IMR-90 (cell line): ENCODE results near the gene BCL11A. TPM values are rescaled to one million over a fixed set of nuclear protein-coding genes. Genes with fewer than 3 reads are reported as not detected.

Experiments
- ATAC-seq: fragments of 200-7000 bp; cut with Tn5 transposase; 2 replicates; pipeline ENCODE4 v1.9.1; 2020; ENCODE audit warnings: low read depth, mild to moderate bottlenecking, moderate library complexity
- BruUV-seq: library from RNA; stranded (reverse); fragments of 400-500 nt; replicated peaks from 2 replicates; lab custom pipeline; 2021; lab: Mats Ljungman, UMichigan
- CTCF ChIA-PET: fragments of 300-600 bp; formaldehyde crosslinking; extraction: SDS; loops from one replicate; lab custom pipeline; 2021; ENCODE audit warnings: antibody characterized with exemption; lab: Yijun Ruan, JAX
- POLR2A ChIA-PET: fragments of 300-600 bp; sonication (Branson Sonifier 250); formaldehyde crosslinking; loops from one replicate; lab custom pipeline; 2022; ENCODE audit warnings: antibody characterized with exemption; ENCODE audit not compliant: unreplicated experiment; lab: Charles Lee
- DNase-seq: peaks from one replicate; pipeline ENCODE4 v3.0.0; 2013
- H2AFZ ChIP-seq: replicated peaks from 2 replicates; pipeline ENCODE3; 2013; ENCODE audit warnings: low read length, mild to moderate bottlenecking; ENCODE audit not compliant: poor library complexity
- H2AK5ac ChIP-seq: 2 replicates; pipeline ENCODE4 v1.6.1; 2013; ENCODE audit warnings: low read depth, low read length, inconsistent platforms
- H2AK9ac ChIP-seq: replicated peaks from 2 replicates; pipeline ENCODE3; 2013; ENCODE audit warnings: mild to moderate bottlenecking, low read depth, low read length, moderate library complexity; ENCODE audit not compliant: poor library complexity
- H2BK120ac ChIP-seq: 2 replicates; pipeline ENCODE4 v1.6.1; 2013; ENCODE audit warnings: low read depth, low read length, inconsistent platforms
- H2BK15ac ChIP-seq: 3 replicates; pipeline ENCODE4 v1.6.1; 2013; ENCODE audit warnings: low read depth, low read length, inconsistent platforms
- H2BK20ac ChIP-seq: 2 replicates; pipeline ENCODE4 v1.6.1; 2013; ENCODE audit warnings: low read depth, mild to moderate bottlenecking, inconsistent platforms, low read length, moderate library complexity
- H2BK5ac ChIP-seq: 2 replicates; pipeline ENCODE4 v1.6.1; 2013; ENCODE audit warnings: mild to moderate bottlenecking, low read depth, low read length, inconsistent platforms; ENCODE audit not compliant: poor library complexity, severe bottlenecking
- H3K14ac ChIP-seq: replicated peaks from 2 replicates; pipeline ENCODE4 v1.6.1; 2013; ENCODE audit warnings: low read depth, low read length, inconsistent platforms
- H3K18ac ChIP-seq: 2 replicates; pipeline ENCODE4 v1.6.1; 2013; ENCODE audit warnings: low read depth, low read length, control low read depth
- H3K23ac ChIP-seq: 2 replicates; pipeline ENCODE4 v1.6.1; 2013; ENCODE audit warnings: low read depth, low read length, inconsistent platforms
- H3K27ac ChIP-seq: 2 replicates; pipeline ENCODE4 v1.5.1; 2013; ENCODE audit warnings: mild to moderate bottlenecking, control low read depth, low read length; ENCODE audit not compliant: insufficient read depth
- H3K27me3 ChIP-seq: 2 replicates; pipeline ENCODE4 v1.6.1; 2013; ENCODE audit warnings: low read length; ENCODE audit not compliant: control insufficient read depth, insufficient read depth
- H3K36me3 ChIP-seq: 2 replicates; pipeline ENCODE4 v1.6.1; 2013; ENCODE audit warnings: low read length, mixed read lengths; ENCODE audit not compliant: control insufficient read depth, insufficient read depth
- H3K4ac ChIP-seq: 2 replicates; pipeline ENCODE4 v1.6.1; 2013; ENCODE audit warnings: low read depth, low read length, inconsistent platforms
- H3K4me1 ChIP-seq: 2 replicates; pipeline ENCODE4 v1.6.1; 2013; ENCODE audit warnings: low read length, mixed read lengths; ENCODE audit not compliant: control insufficient read depth, insufficient read depth
- H3K4me2 ChIP-seq: 2 replicates; pipeline ENCODE4 v1.6.1; 2013; ENCODE audit warnings: low read depth, mild to moderate bottlenecking, control low read depth, low read length, moderate library complexity
- H3K4me3 ChIP-seq: 2 replicates; pipeline ENCODE4 v1.5.1; 2013; ENCODE audit warnings: low read depth, mild to moderate bottlenecking, control low read depth, low read length, moderate library complexity; ENCODE audit not compliant: insufficient read depth
- H3K56ac ChIP-seq: 2 replicates; pipeline ENCODE4 v1.6.1; 2013; ENCODE audit warnings: low read length, inconsistent platforms; ENCODE audit not compliant: insufficient read depth; ENCODE audit errors: extremely low read depth
- H3K79me1 ChIP-seq, 2 experiments: 2 replicates each; pipeline ENCODE4 v1.6.1; 2013; ENCODE audit warnings: low read length in 2 of 2, inconsistent platforms in 1 of 2, low read depth in 1 of 2
- H3K9ac ChIP-seq: 2 replicates; pipeline ENCODE4 v1.6.1; 2013; ENCODE audit warnings: low read depth, low read length, control low read depth
- H3K9me1 ChIP-seq: 2 replicates; pipeline ENCODE4 v1.6.1; 2013; ENCODE audit warnings: low read length, inconsistent platforms; ENCODE audit not compliant: insufficient read depth
- H3K9me3 ChIP-seq: 2 replicates; pipeline ENCODE4 v1.6.1; 2013; ENCODE audit warnings: low read length; ENCODE audit not compliant: control insufficient read depth, insufficient read depth
- H4K20me1 ChIP-seq: 2 replicates; pipeline ENCODE4 v1.6.1; 2013; ENCODE audit warnings: low read length, inconsistent platforms; ENCODE audit not compliant: insufficient read depth
- H4K5ac ChIP-seq: 2 replicates; pipeline ENCODE4 v1.6.1; 2013; ENCODE audit warnings: mild to moderate bottlenecking, low read depth, low read length, control low read depth
- H4K8ac ChIP-seq, 2 experiments: 2 replicates each; pipeline ENCODE4 v1.6.1; 2013; ENCODE audit warnings: low read depth in 2 of 2, low read length in 2 of 2, control low read depth in 1 of 2, inconsistent platforms in 1 of 2
- H4K91ac ChIP-seq: 2 replicates; pipeline ENCODE4 v1.6.1; 2013; ENCODE audit warnings: low read depth, low read length, inconsistent platforms; ENCODE audit not compliant: insufficient read depth
- BHLHE40 ChIP-seq: fragments of 150-350 bp; IDR thresholded peaks from 2 replicates; pipeline ENCODE4 v1.6.1; 2016; ENCODE audit warnings: mild to moderate bottlenecking, low read depth, low read length
- CEBPB ChIP-seq: IDR thresholded peaks from 2 replicates; pipeline ENCODE4 v1.6.1; 2012; ENCODE audit warnings: low read depth, low read length, improper control_type of control experiment
- FOS ChIP-seq: fragments of 150-350 bp; IDR thresholded peaks from 2 replicates; pipeline ENCODE4 v1.6.1; 2016; ENCODE audit warnings: low read depth, low read length
- MAZ ChIP-seq: IDR thresholded peaks from 2 replicates; pipeline ENCODE4 v1.6.1; 2012; ENCODE audit warnings: low read depth, mild to moderate bottlenecking, low read length, improper control_type of control experiment, moderate library complexity, borderline replicate concordance
- MXI1 ChIP-seq: IDR thresholded peaks from 2 replicates; pipeline ENCODE4 v1.6.1; 2012; ENCODE audit warnings: low read depth, mild to moderate bottlenecking, low read length, moderate library complexity, borderline replicate concordance
- NFE2L2 ChIP-seq: fragments of 150-350 bp; IDR thresholded peaks from 2 replicates; pipeline ENCODE4 v1.6.1; 2016; ENCODE audit warnings: low read depth, mild to moderate bottlenecking, low read length
- POLR2A ChIP-seq: IDR thresholded peaks from 2 replicates; pipeline ENCODE4 v1.6.1; 2012; ENCODE audit warnings: mild to moderate bottlenecking, low read depth, low read length
- RCOR1 ChIP-seq: IDR thresholded peaks from 2 replicates; pipeline ENCODE4 v1.6.1; 2012; ENCODE audit warnings: mild to moderate bottlenecking, low read length, improper control_type of control experiment; ENCODE audit not compliant: insufficient replicate concordance
- RFX5 ChIP-seq: IDR thresholded peaks from 2 replicates; pipeline ENCODE4 v1.8.0; 2012; ENCODE audit warnings: low read depth, mild to moderate bottlenecking, low read length, moderate library complexity
- WGBS, 2 experiments: methylation state at CpG; one replicate each; pipeline versions ENCODE4 v1.1.5 to v1.1.7; 2013; ENCODE audit warnings: missing lambda C conversion rate in 2 of 2; ENCODE audit not compliant: insufficient read length in 1 of 2; ENCODE audit errors: extremely low coverage in 2 of 2; 5-methylcytosine and 5-hydroxymethylcytosine counted together
- dilution Hi-C: fragments of 300-500 bp; cut with HindIII; formaldehyde crosslinking; loops from one replicate; pipeline ENCODE4 v1.14.3; 2018; ENCODE audit warnings: low sequenced_read_pairs; ENCODE audit not compliant: unreplicated experiment
- in situ Hi-C: fragments of 300-500 bp; cut with MboI; formaldehyde crosslinking; loops from 3 replicates; pipeline ENCODE4 v1.14.3; 2019; ENCODE audit warnings: low sequenced_read_pairs, inconsistent platforms, mixed read lengths
- intact Hi-C: fragments of 100-400 bp; cut with micrococcal nuclease; formaldehyde crosslinking; loops from 2 replicates; pipeline ENCODE4 v1.10.0; 2022
- polyA plus RNA-seq, 3 experiments: library from polyadenylated mRNA; depleted of rRNA; stranded (reverse); fragments of >200 nt; gene quantifications; 2 replicates each; pipeline ENCODE4 v1.2.3, GENCODE V29; 2012; ENCODE audit warnings: low replicate concordance in 1 of 3
- total RNA-seq: library from RNA; depleted of rRNA; stranded (reverse); fragments of >200 nt; gene quantifications from 2 replicates; pipeline ENCODE4 v1.2.3, GENCODE V29; 2012
- TF ChIP-seq, protein P1 (sequence below): fragments of 150-350 bp; IDR thresholded peaks from 2 replicates; pipeline ENCODE4 v1.6.1; 2017; ENCODE audit warnings: mild to moderate bottlenecking, antibody characterized with exemption, low read length, low read depth
- TF ChIP-seq, protein P2 (sequence below): fragments of 150-350 bp; IDR thresholded peaks from 2 replicates; pipeline ENCODE4 v1.6.1; 2016; ENCODE audit warnings: low read depth, mild to moderate bottlenecking, low read length, moderate library complexity, borderline replicate concordance

BCL11A gene
- total and polyA plus RNA-seq, 2 of the 4 experiments (the other 2 are of a cell fraction), result 1.0 to 1.1 TPM

DNA sequence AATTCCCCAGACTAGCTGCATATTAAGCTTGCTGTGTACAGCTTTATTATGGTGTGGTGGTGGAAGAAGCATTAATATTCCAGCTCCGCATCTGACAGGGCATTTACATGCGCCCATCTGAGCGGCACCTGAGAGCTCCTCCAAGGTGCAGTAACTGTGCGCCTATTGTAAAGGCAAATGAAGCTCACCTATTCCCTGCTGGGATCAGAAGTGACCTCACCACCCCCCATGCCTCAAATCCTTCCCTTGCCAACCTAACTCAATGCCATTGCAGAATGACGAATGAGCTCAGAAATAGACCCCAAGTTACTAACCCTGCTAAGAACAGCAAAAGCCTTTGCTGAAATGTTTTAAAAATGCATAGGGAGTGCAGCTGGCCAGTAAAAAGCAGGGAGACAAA, 14.3 kb downstream of the BCL11A start:
- Histone ChIP-seq H3K27me3 (peaks cover 25% of the 10 kb centered on the region), H3K4me1 (no peaks in the 10 kb centered on the region; the same call in 1 of the 2 replicates), H2BK20ac (no peak overlapping the region), H2AFZ (no peak overlapping the region), H3K9ac (no peak overlapping the region), H3K18ac (no peak overlapping the region), H2AK9ac (no peak overlapping the region), H3K36me3 (no peaks in the 10 kb centered on the region), H3K27ac (no peak overlapping the region), H2BK120ac (no peak overlapping the region), H4K8ac (no peak overlapping the region), H4K5ac (no peak overlapping the region), H4K20me1 (no peaks in the 10 kb centered on the region), H4K91ac (no peak overlapping the region), H3K4me2 (no peak overlapping the region), H2AK5ac (no peak overlapping the region), H3K9me1 (no peaks in the 10 kb centered on the region), H2BK15ac (no peak overlapping the region), H3K56ac (no peak overlapping the region), H3K4me3 (no peak overlapping the region), H3K79me1 (no peaks in the 10 kb centered on the region), H3K14ac (no peak overlapping the region), H3K23ac (no peak overlapping the region), H3K4ac (no peak overlapping the region), H3K9me3 (no peaks in the 10 kb centered on the region), H2BK5ac (no peak overlapping the region)
- WGBS, 2 experiments, result 86% methylated on average over 1 of the region's 5 CpGs; no CpG with 5 or more reads in 1 of the 2 experiments
- TF ChIP-seq POLR2A, result no peak
- TF ChIP-seq CEBPB, result no peak
- TF ChIP-seq MXI1, result no peak
- TF ChIP-seq, protein P1, sequence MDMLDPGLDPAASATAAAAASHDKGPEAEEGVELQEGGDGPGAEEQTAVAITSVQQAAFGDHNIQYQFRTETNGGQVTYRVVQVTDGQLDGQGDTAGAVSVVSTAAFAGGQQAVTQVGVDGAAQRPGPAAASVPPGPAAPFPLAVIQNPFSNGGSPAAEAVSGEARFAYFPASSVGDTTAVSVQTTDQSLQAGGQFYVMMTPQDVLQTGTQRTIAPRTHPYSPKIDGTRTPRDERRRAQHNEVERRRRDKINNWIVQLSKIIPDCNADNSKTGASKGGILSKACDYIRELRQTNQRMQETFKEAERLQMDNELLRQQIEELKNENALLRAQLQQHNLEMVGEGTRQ, result no peak
- TF ChIP-seq RCOR1, result no peak
- TF ChIP-seq RFX5, result no peak
- no peak for TF ChIP-seq BHLHE40
- TF ChIP-seq MAZ, result no peak
- TF ChIP-seq, protein P2, sequence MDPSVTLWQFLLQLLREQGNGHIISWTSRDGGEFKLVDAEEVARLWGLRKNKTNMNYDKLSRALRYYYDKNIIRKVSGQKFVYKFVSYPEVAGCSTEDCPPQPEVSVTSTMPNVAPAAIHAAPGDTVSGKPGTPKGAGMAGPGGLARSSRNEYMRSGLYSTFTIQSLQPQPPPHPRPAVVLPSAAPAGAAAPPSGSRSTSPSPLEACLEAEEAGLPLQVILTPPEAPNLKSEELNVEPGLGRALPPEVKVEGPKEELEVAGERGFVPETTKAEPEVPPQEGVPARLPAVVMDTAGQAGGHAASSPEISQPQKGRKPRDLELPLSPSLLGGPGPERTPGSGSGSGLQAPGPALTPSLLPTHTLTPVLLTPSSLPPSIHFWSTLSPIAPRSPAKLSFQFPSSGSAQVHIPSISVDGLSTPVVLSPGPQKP, result no peak
- no peak for TF ChIP-seq NFE2L2
- TF ChIP-seq FOS, result no peak
- no peak for DNase-seq
- POLR2A ChIA-PET, result no interaction called here
- no TSS peak for BruUV-seq
- dilution Hi-C loops (no loop called here), in situ Hi-C loops (no loop called here), intact Hi-C loops (no loop called here)
- no peak for ATAC-seq
- CTCF ChIA-PET, result interaction anchor here (0.6 kb wide), 2 partner anchors 1224 to 1764 kb away, joined by 3 read pairs; no protein-coding TSS in a partner anchor
